IMR-90 (cell line): Measurements from ENCODE around the gene RPS28. TPM values are rescaled to one million over a fixed set of nuclear protein-coding genes. Genes with fewer than 3 reads are reported as not detected.

Experiments used
- ATAC-seq: fragments of 200-7000 bp; cut with Tn5 transposase; 2 replicates; pipeline ENCODE4 v1.9.1; 2020; ENCODE audit warnings: low read depth, mild to moderate bottlenecking, moderate library complexity
- BruUV-seq: library from RNA; stranded (reverse); fragments of 400-500 nt; replicated peaks from 2 replicates; lab custom pipeline; 2021; lab: Mats Ljungman, UMichigan
- CTCF ChIA-PET: fragments of 300-600 bp; formaldehyde crosslinking; extraction: SDS; loops from one replicate; lab custom pipeline; 2021; ENCODE audit warnings: antibody characterized with exemption; lab: Yijun Ruan, JAX
- POLR2A ChIA-PET: fragments of 300-600 bp; sonication (Branson Sonifier 250); formaldehyde crosslinking; loops from one replicate; lab custom pipeline; 2022; ENCODE audit warnings: antibody characterized with exemption; ENCODE audit not compliant: unreplicated experiment; lab: Charles Lee
- DNase-seq: peaks from one replicate; pipeline ENCODE4 v3.0.0; 2013
- H2AFZ ChIP-seq: replicated peaks from 2 replicates; pipeline ENCODE3; 2013; ENCODE audit warnings: low read length, mild to moderate bottlenecking; ENCODE audit not compliant: poor library complexity
- H2AK5ac ChIP-seq: 2 replicates; pipeline ENCODE4 v1.6.1; 2013; ENCODE audit warnings: low read depth, low read length, inconsistent platforms
- H2AK9ac ChIP-seq: replicated peaks from 2 replicates; pipeline ENCODE3; 2013; ENCODE audit warnings: mild to moderate bottlenecking, low read depth, low read length, moderate library complexity; ENCODE audit not compliant: poor library complexity
- H2BK120ac ChIP-seq: 2 replicates; pipeline ENCODE4 v1.6.1; 2013; ENCODE audit warnings: low read depth, low read length, inconsistent platforms
- H2BK15ac ChIP-seq: 3 replicates; pipeline ENCODE4 v1.6.1; 2013; ENCODE audit warnings: low read depth, low read length, inconsistent platforms
- H2BK20ac ChIP-seq: 2 replicates; pipeline ENCODE4 v1.6.1; 2013; ENCODE audit warnings: low read depth, mild to moderate bottlenecking, inconsistent platforms, low read length, moderate library complexity
- H2BK5ac ChIP-seq: 2 replicates; pipeline ENCODE4 v1.6.1; 2013; ENCODE audit warnings: mild to moderate bottlenecking, low read depth, low read length, inconsistent platforms; ENCODE audit not compliant: poor library complexity, severe bottlenecking
- H3K14ac ChIP-seq: replicated peaks from 2 replicates; pipeline ENCODE4 v1.6.1; 2013; ENCODE audit warnings: low read depth, low read length, inconsistent platforms
- H3K18ac ChIP-seq: 2 replicates; pipeline ENCODE4 v1.6.1; 2013; ENCODE audit warnings: low read depth, low read length, control low read depth
- H3K23ac ChIP-seq: 2 replicates; pipeline ENCODE4 v1.6.1; 2013; ENCODE audit warnings: low read depth, low read length, inconsistent platforms
- H3K27ac ChIP-seq: 2 replicates; pipeline ENCODE4 v1.5.1; 2013; ENCODE audit warnings: mild to moderate bottlenecking, control low read depth, low read length; ENCODE audit not compliant: insufficient read depth
- H3K27me3 ChIP-seq: 2 replicates; pipeline ENCODE4 v1.6.1; 2013; ENCODE audit warnings: low read length; ENCODE audit not compliant: control insufficient read depth, insufficient read depth
- H3K36me3 ChIP-seq: 2 replicates; pipeline ENCODE4 v1.6.1; 2013; ENCODE audit warnings: low read length, mixed read lengths; ENCODE audit not compliant: control insufficient read depth, insufficient read depth
- H3K4ac ChIP-seq: 2 replicates; pipeline ENCODE4 v1.6.1; 2013; ENCODE audit warnings: low read depth, low read length, inconsistent platforms
- H3K4me1 ChIP-seq: 2 replicates; pipeline ENCODE4 v1.6.1; 2013; ENCODE audit warnings: low read length, mixed read lengths; ENCODE audit not compliant: control insufficient read depth, insufficient read depth
- H3K4me2 ChIP-seq: 2 replicates; pipeline ENCODE4 v1.6.1; 2013; ENCODE audit warnings: low read depth, mild to moderate bottlenecking, control low read depth, low read length, moderate library complexity
- H3K4me3 ChIP-seq: 2 replicates; pipeline ENCODE4 v1.5.1; 2013; ENCODE audit warnings: low read depth, mild to moderate bottlenecking, control low read depth, low read length, moderate library complexity; ENCODE audit not compliant: insufficient read depth
- H3K56ac ChIP-seq: 2 replicates; pipeline ENCODE4 v1.6.1; 2013; ENCODE audit warnings: low read length, inconsistent platforms; ENCODE audit not compliant: insufficient read depth; ENCODE audit errors: extremely low read depth
- H3K79me1 ChIP-seq, 2 experiments: 2 replicates each; pipeline ENCODE4 v1.6.1; 2013; ENCODE audit warnings: low read length in 2 of 2, inconsistent platforms in 1 of 2, low read depth in 1 of 2
- H3K9ac ChIP-seq: 2 replicates; pipeline ENCODE4 v1.6.1; 2013; ENCODE audit warnings: low read depth, low read length, control low read depth
- H3K9me1 ChIP-seq: 2 replicates; pipeline ENCODE4 v1.6.1; 2013; ENCODE audit warnings: low read length, inconsistent platforms; ENCODE audit not compliant: insufficient read depth
- H3K9me3 ChIP-seq: 2 replicates; pipeline ENCODE4 v1.6.1; 2013; ENCODE audit warnings: low read length; ENCODE audit not compliant: control insufficient read depth, insufficient read depth
- H4K20me1 ChIP-seq: 2 replicates; pipeline ENCODE4 v1.6.1; 2013; ENCODE audit warnings: low read length, inconsistent platforms; ENCODE audit not compliant: insufficient read depth
- H4K5ac ChIP-seq: 2 replicates; pipeline ENCODE4 v1.6.1; 2013; ENCODE audit warnings: mild to moderate bottlenecking, low read depth, low read length, control low read depth
- H4K8ac ChIP-seq, 2 experiments: 2 replicates each; pipeline ENCODE4 v1.6.1; 2013; ENCODE audit warnings: low read depth in 2 of 2, low read length in 2 of 2, control low read depth in 1 of 2, inconsistent platforms in 1 of 2
- H4K91ac ChIP-seq: 2 replicates; pipeline ENCODE4 v1.6.1; 2013; ENCODE audit warnings: low read depth, low read length, inconsistent platforms; ENCODE audit not compliant: insufficient read depth
- BHLHE40 ChIP-seq: fragments of 150-350 bp; IDR thresholded peaks from 2 replicates; pipeline ENCODE4 v1.6.1; 2016; ENCODE audit warnings: mild to moderate bottlenecking, low read depth, low read length
- CHD1 ChIP-seq: IDR thresholded peaks from 2 replicates; pipeline ENCODE4 v1.6.1; 2012; ENCODE audit warnings: low read depth, low read length, improper control_type of control experiment
- FOS ChIP-seq: fragments of 150-350 bp; IDR thresholded peaks from 2 replicates; pipeline ENCODE4 v1.6.1; 2016; ENCODE audit warnings: low read depth, low read length
- MAZ ChIP-seq: IDR thresholded peaks from 2 replicates; pipeline ENCODE4 v1.6.1; 2012; ENCODE audit warnings: low read depth, mild to moderate bottlenecking, low read length, improper control_type of control experiment, moderate library complexity, borderline replicate concordance
- MXI1 ChIP-seq: IDR thresholded peaks from 2 replicates; pipeline ENCODE4 v1.6.1; 2012; ENCODE audit warnings: low read depth, mild to moderate bottlenecking, low read length, moderate library complexity, borderline replicate concordance
- NFE2L2 ChIP-seq: fragments of 150-350 bp; IDR thresholded peaks from 2 replicates; pipeline ENCODE4 v1.6.1; 2016; ENCODE audit warnings: low read depth, mild to moderate bottlenecking, low read length
- POLR2A ChIP-seq: IDR thresholded peaks from 2 replicates; pipeline ENCODE4 v1.6.1; 2012; ENCODE audit warnings: mild to moderate bottlenecking, low read depth, low read length
- RCOR1 ChIP-seq: IDR thresholded peaks from 2 replicates; pipeline ENCODE4 v1.6.1; 2012; ENCODE audit warnings: mild to moderate bottlenecking, low read length, improper control_type of control experiment; ENCODE audit not compliant: insufficient replicate concordance
- RFX5 ChIP-seq: IDR thresholded peaks from 2 replicates; pipeline ENCODE4 v1.8.0; 2012; ENCODE audit warnings: low read depth, mild to moderate bottlenecking, low read length, moderate library complexity
- SMC3 ChIP-seq: fragments of 150-350 bp; IDR thresholded peaks from 2 replicates; pipeline ENCODE4 v1.6.1; 2016; ENCODE audit warnings: low read depth, mild to moderate bottlenecking, antibody characterized with exemption, low read length, moderate library complexity
- WGBS, 2 experiments: methylation state at CpG; one replicate each; pipeline versions ENCODE4 v1.1.5 to v1.1.7; 2013; ENCODE audit warnings: missing lambda C conversion rate in 2 of 2; ENCODE audit not compliant: insufficient read length in 1 of 2; ENCODE audit errors: extremely low coverage in 2 of 2; 5-methylcytosine and 5-hydroxymethylcytosine counted together
- dilution Hi-C: fragments of 300-500 bp; cut with HindIII; formaldehyde crosslinking; loops from one replicate; pipeline ENCODE4 v1.14.3; 2018; ENCODE audit warnings: low sequenced_read_pairs; ENCODE audit not compliant: unreplicated experiment
- in situ Hi-C: fragments of 300-500 bp; cut with MboI; formaldehyde crosslinking; loops from 3 replicates; pipeline ENCODE4 v1.14.3; 2019; ENCODE audit warnings: low sequenced_read_pairs, inconsistent platforms, mixed read lengths
- intact Hi-C: fragments of 100-400 bp; cut with micrococcal nuclease; formaldehyde crosslinking; loops from 2 replicates; pipeline ENCODE4 v1.10.0; 2022
- polyA plus RNA-seq, 3 experiments: library from polyadenylated mRNA; depleted of rRNA; stranded (reverse); fragments of >200 nt; gene quantifications; 2 replicates each; pipeline ENCODE4 v1.2.3, GENCODE V29; 2012; ENCODE audit warnings: low replicate concordance in 1 of 3
- total RNA-seq: library from RNA; depleted of rRNA; stranded (reverse); fragments of >200 nt; gene quantifications from 2 replicates; pipeline ENCODE4 v1.2.3, GENCODE V29; 2012
- TF ChIP-seq, protein P1 (sequence below): conservative IDR thresholded peaks from 2 replicates; pipeline ENCODE4 v1.5.1; 2012; ENCODE audit warnings: mild to moderate bottlenecking, low read depth, low read length, improper control_type of control experiment

RPS28 gene
- total and polyA plus RNA-seq, 2 of the 4 experiments (the other 2 are of a cell fraction): 143 to 643 TPM

DNA sequence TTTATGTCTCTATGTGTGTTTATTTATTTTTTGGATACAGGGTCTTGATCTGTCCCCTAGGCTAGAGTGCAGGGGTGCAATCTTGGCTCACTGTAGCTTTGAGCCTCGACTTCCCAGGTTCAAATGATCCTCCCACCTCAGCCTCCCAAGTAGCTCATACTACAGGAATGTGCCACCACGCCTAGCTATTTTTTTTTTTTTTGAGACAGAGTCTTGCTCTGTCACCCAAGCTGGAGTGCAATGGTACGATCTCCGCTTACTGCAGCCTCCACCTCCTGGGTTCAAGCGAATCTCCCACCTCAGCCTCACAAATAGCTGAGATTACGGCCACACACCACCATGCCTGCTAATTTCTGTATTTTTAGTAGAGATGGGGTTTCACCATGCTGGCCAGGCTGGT is 37.7 kb downstream of the RPS28 start:
- Histone ChIP-seq H3K14ac (no peak overlapping the region), H3K56ac (no peak overlapping the region), H2AFZ (no peak overlapping the region), H3K4me3 (no peak overlapping the region), H3K9ac (no peak overlapping the region), H3K4me1 (peaks cover 11% of the 10 kb centered on the region), H3K9me1 (peaks cover 8% of the 10 kb centered on the region; the same call in 1 of the 2 replicates), H2BK20ac (no peak overlapping the region), H3K23ac (no peak overlapping the region), H4K91ac (no peak overlapping the region), H3K27ac (no peak overlapping the region), H2BK5ac (no peak overlapping the region), H3K18ac (no peak overlapping the region), H3K4me2 (no peak overlapping the region), H2BK120ac (no peak overlapping the region), H3K79me1 (no peaks in the 10 kb centered on the region), H2AK5ac (peak overlapping the region; percentile 53; the same call in 1 of the 2 replicates), H4K20me1 (peaks cover 6% of the 10 kb centered on the region; the same call in 1 of the 2 replicates), H2AK9ac (no peak overlapping the region), H3K27me3 (no peaks in the 10 kb centered on the region), H2BK15ac (no peak overlapping the region), H3K9me3 (peaks cover 3% of the 10 kb centered on the region), H3K36me3 (no peaks in the 10 kb centered on the region), H4K8ac (no peak overlapping the region), H4K5ac (no peak overlapping the region), H3K4ac (no peak overlapping the region)
- no TSS peak for BruUV-seq
- TF ChIP-seq POLR2A (no peak), MAZ (no peak), RCOR1 (no peak), NFE2L2 (no peak), RFX5 (no peak), FOS (no peak), SMC3 (no peak), MXI1 (no peak), BHLHE40 (no peak), CHD1 (no peak)
- TF ChIP-seq, protein P1, sequence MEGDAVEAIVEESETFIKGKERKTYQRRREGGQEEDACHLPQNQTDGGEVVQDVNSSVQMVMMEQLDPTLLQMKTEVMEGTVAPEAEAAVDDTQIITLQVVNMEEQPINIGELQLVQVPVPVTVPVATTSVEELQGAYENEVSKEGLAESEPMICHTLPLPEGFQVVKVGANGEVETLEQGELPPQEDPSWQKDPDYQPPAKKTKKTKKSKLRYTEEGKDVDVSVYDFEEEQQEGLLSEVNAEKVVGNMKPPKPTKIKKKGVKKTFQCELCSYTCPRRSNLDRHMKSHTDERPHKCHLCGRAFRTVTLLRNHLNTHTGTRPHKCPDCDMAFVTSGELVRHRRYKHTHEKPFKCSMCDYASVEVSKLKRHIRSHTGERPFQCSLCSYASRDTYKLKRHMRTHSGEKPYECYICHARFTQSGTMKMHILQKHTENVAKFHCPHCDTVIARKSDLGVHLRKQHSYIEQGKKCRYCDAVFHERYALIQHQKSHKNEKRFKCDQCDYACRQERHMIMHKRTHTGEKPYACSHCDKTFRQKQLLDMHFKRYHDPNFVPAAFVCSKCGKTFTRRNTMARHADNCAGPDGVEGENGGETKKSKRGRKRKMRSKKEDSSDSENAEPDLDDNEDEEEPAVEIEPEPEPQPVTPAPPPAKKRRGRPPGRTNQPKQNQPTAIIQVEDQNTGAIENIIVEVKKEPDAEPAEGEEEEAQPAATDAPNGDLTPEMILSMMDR: no peak
- dilution Hi-C loops: no loop called here
- POLR2A ChIA-PET: no interaction called here
- ATAC-seq (no peak), DNase-seq (no peak)
- no CpG with 5 or more reads among the region's 6 CpGs for WGBS, 2 experiments
- CTCF ChIA-PET: no interaction called here
- in situ Hi-C loops: loop anchor here (5.0 kb wide), 1 partner anchor 38 kb away; no protein-coding TSS in a partner anchor
- intact Hi-C loops: no loop called here
